Measurements from ENCODE around the gene PRKCE.
"Not testable (repeated sequence)": the region's sequence is repeated elsewhere in the genome, so short reads cannot be mapped to it uniquely, and the experiment has no call there.

Gene PRKCE

GRCh38 chr2:45836316-45836715 lies 184.8 kb downstream of the PRKCE start:
- no peak for DNase-seq (ENCODE audit: low read depth in 3 of 3)

DNA sequence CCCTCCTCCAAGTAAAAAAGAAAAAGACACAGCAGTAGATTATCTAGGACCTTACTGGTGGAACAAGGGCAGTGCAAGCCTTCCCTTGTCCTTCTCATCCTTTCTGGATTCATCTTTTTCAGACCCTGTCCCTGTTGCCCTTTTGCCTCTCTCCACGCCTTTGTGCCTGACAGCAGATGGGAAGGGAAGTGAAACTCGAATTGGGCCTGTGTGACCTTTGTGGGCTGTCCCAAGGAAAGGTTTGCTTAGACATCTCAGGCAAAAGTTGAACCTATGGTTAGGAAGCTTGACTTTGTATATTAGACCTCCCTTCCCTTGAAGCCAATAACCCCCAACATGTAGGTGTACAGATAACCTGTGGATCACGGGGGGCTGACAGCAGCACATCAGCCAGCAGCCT lies 185.3 kb downstream of the PRKCE start:
- DNase-seq (ENCODE audit: low read depth in 3 of 3) = no peak

DNA sequence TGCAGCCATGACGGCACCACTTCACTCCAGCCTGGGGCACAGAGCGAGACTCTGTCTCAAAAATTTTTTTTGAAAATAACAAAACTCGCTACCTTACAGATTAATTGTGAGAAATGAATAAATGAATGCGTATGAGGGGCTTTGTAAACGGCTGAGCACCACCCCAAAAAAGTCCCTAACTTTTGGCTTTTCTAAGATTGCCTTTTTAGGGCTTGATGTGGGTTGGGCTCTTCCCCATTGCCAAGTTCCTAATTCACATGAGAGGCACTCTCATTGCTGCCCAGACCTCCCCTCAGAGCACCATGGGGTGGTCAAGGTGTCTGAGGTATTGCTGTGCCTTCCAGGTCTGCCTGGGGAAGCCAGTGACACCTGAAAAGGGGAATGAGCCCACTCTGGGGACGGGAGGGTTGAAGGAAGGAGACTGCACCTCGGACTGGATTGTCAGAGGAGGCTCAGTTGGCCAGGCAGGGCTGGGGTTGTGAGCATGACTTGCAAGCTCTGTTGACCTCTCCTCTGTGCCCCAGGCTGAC lies 186.4 kb downstream of the PRKCE start:
- no peak for DNase-seq (ENCODE audit: low read depth in 3 of 3)

GRCh38 chr2:45839508-45840251 lies 188.2 kb downstream of the PRKCE start:
- no peak for DNase-seq (ENCODE audit: low read depth in 3 of 3)

- no peak for DNase-seq (ENCODE audit: low read depth in 3 of 3)
These were observed 189.0 kb downstream of the PRKCE start for GRCh38 chr2:45840481-45840880.

GRCh38 chr2:45841752-45842407 lies 190.4 kb downstream of the PRKCE start:
- no peak for DNase-seq (ENCODE audit: low read depth in 3 of 3)

DNA sequence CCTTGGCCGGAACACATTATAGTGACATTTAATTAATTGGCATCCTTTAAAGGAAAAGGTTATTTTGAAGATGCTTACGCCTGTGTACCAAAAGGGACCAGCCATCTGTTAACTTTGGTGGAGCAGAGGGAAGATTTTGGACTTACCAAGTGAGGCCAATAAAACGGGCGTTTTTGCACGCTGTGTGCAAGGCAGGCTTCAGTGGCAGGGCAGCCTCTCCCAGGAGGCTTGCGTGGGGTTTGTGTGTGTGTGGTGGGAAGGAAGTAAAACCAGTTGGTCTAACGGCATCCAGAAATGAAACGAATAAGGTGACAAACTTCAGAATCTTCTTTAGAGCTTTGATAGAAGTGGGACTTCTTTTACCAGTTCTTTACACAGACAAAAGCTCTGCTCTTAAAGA lies 191.7 kb downstream of the PRKCE start:
- no peak for DNase-seq (ENCODE audit: low read depth in 3 of 3)

DNA sequence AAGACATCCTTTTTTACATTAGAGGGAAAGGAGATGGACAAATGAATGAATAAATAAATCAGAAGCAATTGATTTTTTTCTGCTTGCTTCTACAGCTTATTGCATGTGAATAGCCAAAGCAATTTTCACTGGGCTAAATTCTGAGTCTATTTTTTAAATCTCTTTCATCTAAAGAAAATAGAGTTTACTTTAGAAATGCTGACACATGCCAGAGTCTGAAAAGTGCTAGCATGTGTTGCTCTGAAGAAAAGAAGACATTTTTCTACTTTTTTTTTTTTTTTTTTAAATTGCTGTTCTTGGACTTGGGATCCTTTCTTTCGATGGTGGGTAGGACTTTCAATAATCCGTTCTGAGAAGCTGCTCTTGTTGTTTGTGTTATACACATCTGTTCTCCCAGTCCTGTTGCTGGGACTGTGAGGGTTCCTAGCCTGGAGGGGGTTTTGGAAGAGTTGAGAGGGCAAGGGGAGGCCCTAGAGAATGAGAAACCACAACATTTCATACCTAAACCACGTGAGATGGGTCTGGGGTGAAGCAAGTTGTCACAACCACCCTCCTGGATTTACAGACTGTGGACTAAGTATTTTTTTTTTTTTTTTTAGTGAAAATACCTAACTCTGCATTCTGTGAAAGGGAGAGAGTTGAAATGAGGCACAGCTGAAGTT lies 193.5 kb downstream of the PRKCE start:
- no peak for DNase-seq (ENCODE audit: low read depth in 3 of 3)

- no peak for DNase-seq (ENCODE audit: low read depth in 3 of 3)
These were observed 194.1 kb downstream of the PRKCE start for GRCh38 chr2:45845566-45845965.

DNA sequence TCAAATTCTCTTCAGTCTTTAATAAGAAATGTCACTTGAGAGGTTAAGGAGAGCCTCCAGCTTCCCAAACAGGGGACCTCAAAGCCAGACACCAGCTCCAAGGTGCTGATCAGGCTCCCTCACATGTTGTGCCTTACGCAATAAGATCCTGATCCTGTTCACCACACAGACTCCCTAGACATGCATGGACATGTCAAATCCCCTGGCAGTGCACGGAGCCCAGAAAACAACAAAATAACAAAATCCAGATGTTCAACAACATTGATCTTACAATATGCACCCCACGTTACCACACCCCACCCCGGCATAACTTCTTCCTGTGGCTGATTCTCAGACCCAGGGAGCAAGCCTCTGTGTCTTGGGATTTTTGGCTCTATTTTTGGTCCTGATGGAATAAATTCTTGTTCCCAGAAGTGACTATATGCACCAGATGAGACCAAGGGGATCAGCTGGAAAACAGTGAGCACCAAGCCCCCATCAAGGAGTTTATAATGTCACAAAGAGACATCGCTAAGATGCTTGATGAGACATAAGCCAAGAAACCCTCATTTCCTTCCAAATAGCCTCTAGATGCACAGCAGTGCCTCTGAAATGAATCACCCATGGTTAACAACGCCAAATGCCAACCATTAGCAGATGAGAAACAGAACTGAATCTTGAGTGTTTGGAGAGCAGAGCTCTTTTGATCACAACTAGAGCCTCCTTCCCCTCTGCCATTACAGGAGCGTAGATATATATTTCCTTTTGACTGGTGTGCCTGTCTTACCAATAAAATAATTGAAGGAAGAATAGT lies 198.2 kb downstream of the PRKCE start:
- DNase-seq (ENCODE audit: low read depth in 3 of 3) = no peak

GRCh38 chr2:45850558-45850957 lies 199.1 kb downstream of the PRKCE start:
- DNase-seq (ENCODE audit: low read depth in 3 of 3) = no peak

DNA sequence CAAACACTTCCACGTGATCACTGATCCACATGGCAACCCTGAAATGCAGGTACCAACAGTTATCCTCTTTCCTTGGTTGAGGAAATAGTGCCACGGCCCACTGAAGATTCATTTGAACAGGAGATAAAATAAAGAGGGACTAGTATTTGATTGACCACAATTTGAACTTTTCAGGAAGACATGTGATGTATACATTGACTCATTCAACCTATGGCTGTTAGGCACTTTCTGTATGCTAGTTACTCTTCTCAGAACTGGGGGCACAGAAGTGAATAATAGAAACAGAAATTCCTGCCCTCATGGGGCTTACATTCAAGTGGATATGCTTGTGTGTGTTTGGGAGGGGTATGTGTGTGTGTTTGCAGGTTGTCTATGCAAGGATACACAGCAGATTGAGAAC lies 199.6 kb downstream of the PRKCE start:
- DNase-seq (ENCODE audit: low read depth in 3 of 3) = no peak

GRCh38 chr2:45851576-45852304 lies 200.3 kb downstream of the PRKCE start:
- DNase-seq (ENCODE audit: low read depth in 3 of 3) = no peak

DNA sequence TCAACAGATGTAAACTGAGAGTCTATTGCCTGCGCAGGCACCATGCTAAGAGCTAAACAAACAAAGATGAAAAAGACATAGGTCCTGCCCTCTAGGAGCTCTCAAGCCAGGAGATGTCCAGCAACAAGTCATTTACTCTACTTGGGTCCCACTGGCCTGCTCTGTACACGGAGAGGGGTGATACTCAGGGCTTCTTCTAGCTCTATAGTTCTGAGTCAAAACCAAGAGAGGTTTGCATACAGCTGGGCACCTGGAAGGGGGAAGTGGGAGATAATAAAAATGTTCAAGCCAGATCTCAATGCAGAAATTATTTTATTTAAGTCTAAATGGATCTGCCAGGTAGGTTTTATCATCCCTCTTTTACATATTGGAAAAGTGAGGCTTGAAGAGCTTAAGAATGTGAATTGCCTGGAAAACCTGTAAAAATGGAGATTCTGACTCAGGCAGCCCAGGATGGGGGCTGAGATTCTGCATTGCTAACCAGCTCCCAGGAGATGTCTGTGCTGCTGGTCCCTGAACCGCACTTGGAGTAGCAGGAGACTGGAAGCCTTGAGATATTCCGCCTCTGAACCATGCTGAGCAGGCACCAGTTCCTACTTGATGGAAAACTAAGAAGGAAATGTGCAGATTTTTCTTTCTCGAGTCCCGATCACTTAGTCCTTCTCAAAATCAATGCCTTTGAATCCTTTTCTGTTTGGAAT lies 201.1 kb downstream of the PRKCE start:
- DNase-seq (ENCODE audit: low read depth in 3 of 3) = no peak

- DNase-seq (ENCODE audit: low read depth in 3 of 3) = no peak
These were observed 203.9 kb downstream of the PRKCE start for GRCh38 chr2:45855374-45855773.

DNA sequence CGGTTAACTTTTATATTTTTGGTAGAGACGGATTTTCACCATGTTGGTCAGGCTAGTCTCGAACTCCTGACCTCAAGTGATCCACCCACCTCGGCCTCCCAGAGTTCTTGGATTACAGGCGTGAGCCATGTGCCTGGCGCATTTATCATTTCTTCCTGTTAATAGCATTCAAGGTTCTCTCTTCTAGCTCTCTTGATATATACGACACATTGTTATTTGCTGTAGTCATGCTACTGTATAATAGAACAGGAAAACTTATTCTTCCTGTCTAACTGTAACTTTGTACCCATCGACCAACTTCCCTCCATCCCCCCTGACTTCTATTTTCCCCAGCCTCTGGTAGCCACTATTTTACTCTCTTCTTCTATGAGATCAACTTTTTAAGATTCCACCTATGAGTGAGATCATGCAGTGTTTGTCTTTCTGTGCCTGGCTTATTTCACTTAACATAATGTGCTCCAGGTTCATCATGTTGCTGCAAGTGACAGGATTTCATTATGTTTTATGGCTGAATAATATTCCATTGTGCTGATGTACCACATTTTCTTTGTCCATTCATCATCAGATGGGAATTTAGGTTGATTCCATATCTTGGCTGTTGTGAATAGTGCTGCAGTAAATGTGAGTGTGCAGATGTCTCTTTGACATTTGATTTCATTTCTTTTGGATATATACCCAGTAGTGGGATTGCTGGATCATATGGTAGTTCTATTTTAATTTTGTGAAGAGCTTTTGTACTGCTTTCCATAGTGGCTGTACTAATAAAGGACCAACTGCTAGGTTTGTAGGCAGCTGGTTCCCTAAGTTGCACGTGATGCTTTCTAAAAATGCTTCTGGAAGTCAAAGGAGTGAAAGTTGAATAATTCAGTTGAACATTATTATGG lies 205.2 kb downstream of the PRKCE start:
- DNase-seq (ENCODE audit: low read depth in 3 of 3) = no peak

DNA sequence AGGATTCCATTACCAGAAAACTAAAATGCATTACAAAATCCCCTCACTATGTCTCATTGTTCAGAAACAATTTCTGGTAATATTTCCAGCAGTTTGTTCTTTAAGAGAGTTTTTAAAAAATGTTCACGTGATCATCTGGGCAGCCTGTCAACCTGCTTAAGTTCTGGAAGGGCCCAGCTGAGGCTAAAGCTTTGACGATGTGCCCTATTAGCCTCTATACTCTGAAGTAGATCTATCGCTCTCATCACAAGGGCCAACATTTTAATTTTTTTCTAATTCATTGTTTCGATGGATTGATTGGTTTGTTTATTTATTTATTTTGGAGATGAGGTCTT lies 205.8 kb downstream of the PRKCE start:
- DNase-seq (ENCODE audit: low read depth in 3 of 3) = no peak

- no peak for DNase-seq (ENCODE audit: low read depth in 3 of 3)
These were observed 206.5 kb downstream of the PRKCE start for GRCh38 chr2:45857867-45858520.

GRCh38 chr2:45858872-45859271 lies 207.4 kb downstream of the PRKCE start:
- not testable (repeated sequence) for DNase-seq (ENCODE audit: low read depth in 3 of 3)

Data from stimulated activated CD4-positive, alpha-beta T cell treated with anti-CD3 and anti-CD28 coated beads, TNF-alpha, amount 100 ng/mL, for 48 hours (primary cell).